ENCODE measurements around the gene FLT3LG. TPM values are rescaled to one million over a fixed set of nuclear protein-coding genes. Genes with fewer than 3 reads are reported as not detected.
A peak's percentile ranks its signal among the peaks of the same experiment; 100 is the strongest.

FLT3LG gene
- total and polyA plus RNA-seq, 2 experiments from 2014 or later, result 0.49 to 1.8 TPM

- H3K4me3 ChIP-seq, result peak overlapping the region; percentile 61
- H3F3A ChIP-seq (replicated peaks; ENCODE audit: low read depth), result peaks cover 20% of the 10 kb centered on the region
- H3K36me3 Mint-ChIP-seq (ENCODE audit: low read depth), result no peaks in the 10 kb centered on the region; the same call in 2 of the 3 replicates
- TF ChIP-seq REST (IDR thresholded peaks at IDR 0.05; ENCODE audit: unreplicated experiment), result no peak
- no peak for TF ChIP-seq EZH2phosphoT487 (IDR thresholded peaks at IDR 0.05; ENCODE audit: unreplicated experiment)
- TF ChIP-seq CTCF (conservative IDR thresholded peaks at IDR 0.05; ENCODE audit: low read depth in 2 of 2), result no peak
- TF ChIP-seq NANOG (IDR thresholded peaks at IDR 0.05; ENCODE audit: borderline replicate concordance), result no peak
- TF ChIP-seq ETS1 (IDR thresholded peaks at IDR 0.05), result no peak
- TF ChIP-seq CREB1 (CRISPR knock-in tag; IDR thresholded peaks at IDR 0.05; ENCODE audit: low read depth), result no peak
- no peak for TF ChIP-seq STAT1 (IDR thresholded peaks at IDR 0.05; ENCODE audit: unreplicated experiment)
- no peak for TF ChIP-seq JUNB (IDR thresholded peaks at IDR 0.05; ENCODE audit: unreplicated experiment)
- no peak for TF ChIP-seq POLR2AphosphoS5 (IDR thresholded peaks at IDR 0.05; ENCODE audit: low read depth)
- no peak for TF ChIP-seq EZH2 (IDR thresholded peaks at IDR 0.05; ENCODE audit: low read depth, unreplicated experiment)
- TF ChIP-seq ZNF331 (CRISPR knock-in tag; IDR thresholded peaks at IDR 0.05; ENCODE audit: low read depth), result no peak
- no peak for TF ChIP-seq ZNF114 (CRISPR knock-in tag; IDR thresholded peaks at IDR 0.05)
- TF ChIP-seq ZNF462 (CRISPR knock-in tag; IDR thresholded peaks at IDR 0.05), result no peak
- no peak for DNase-seq (ENCODE audit: low spot score)
- H3K4me1 Mint-ChIP-seq, result peaks cover 30% of the 10 kb centered on the region
- peak overlapping the region; percentile 88 for H3K4me2 ChIP-seq
- no peaks in the 10 kb centered on the region for H4K20me1 ChIP-seq (replicated peaks; ENCODE audit: insufficient read depth)
- no peaks in the 10 kb centered on the region for H3K79me2 ChIP-seq (replicated peaks; ENCODE audit: insufficient read depth)
- no peaks in the 10 kb centered on the region for H3K36me3 ChIP-seq (ENCODE audit: insufficient read depth)
- H3K27me3 ChIP-seq (ENCODE audit: insufficient read depth), result peaks cover 55% of the 10 kb centered on the region
- H3K4me3 Mint-ChIP-seq, result peak overlapping the region; percentile 71
- peaks cover 22% of the 10 kb centered on the region for H3K4me1 ChIP-seq (ENCODE audit: insufficient read depth)
- H3K27me3 Mint-ChIP-seq (ENCODE audit: insufficient read depth, low read depth, poor library complexity), result peaks cover 81% of the 10 kb centered on the region
- H3K9me3 Mint-ChIP-seq, result peaks cover 5% of the 10 kb centered on the region
- no peak overlapping the region for H3K27ac ChIP-seq (ENCODE audit: low read depth)
- H3K9me2 ChIP-seq (ENCODE audit: insufficient read depth), result no peaks in the 10 kb centered on the region
- no peak for ATAC-seq
- H3K27ac Mint-ChIP-seq, result no peak overlapping the region
- peak overlapping the region; percentile 66; the same call in 1 of the 2 replicates for H2AFZ ChIP-seq
These were observed 33.4 kb upstream of the FLT3LG start for GRCh38 chr19:49440439-49441209.
